ENCODE results near the gene PTPN12.
"Not testable (repeated sequence)": the region's sequence is repeated elsewhere in the genome, so short reads cannot be mapped to it uniquely, and the experiment has no call there.

Gene PTPN12

DNA sequence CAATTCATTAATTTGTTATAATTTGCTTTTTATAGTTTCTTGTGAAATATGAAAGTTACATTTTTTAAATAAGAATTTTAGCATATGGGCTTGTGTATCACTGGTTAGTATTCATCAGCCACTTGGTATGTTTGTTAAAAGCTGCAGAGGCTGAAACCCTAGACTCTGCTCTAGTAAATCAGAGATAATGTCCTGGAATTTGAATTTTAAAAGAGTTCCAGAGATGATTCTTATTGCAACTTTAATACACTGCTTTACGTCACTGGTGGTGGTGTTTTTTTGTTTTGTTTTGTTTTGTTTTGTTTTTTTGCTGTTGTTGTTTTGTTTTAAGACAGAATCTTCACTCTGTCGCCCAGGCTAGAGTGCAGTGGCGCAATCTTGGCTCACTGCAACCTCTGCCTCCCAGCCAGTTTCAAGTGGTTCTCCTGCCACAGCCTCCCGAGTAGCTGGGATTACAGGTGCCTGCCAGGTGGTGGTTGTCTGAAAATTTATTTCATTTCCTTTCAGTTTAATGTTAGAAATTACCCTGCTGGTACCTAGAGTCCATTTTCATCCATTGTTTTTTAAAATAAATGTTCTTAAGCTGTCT lies 43.8 kb downstream of the PTPN12 start:
- no peak for DNase-seq

DNA sequence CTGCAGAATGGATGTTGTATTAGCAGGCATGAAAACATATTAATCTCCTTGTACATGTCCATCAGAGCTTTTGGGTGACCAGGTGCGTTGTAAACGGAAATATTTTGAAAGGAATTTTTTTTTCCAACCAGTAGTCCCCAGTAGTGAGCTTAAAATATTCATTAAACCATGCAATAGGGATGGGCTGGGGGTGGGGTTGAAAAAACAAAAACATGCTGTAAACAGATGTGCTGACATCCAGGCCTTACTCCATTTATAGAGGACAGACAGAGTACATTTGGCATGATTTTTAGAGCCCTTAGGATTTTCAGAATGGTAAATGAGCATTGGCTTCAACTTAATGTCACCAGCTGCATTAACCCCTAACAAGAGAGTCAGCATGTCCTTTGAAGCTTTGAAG lies 50.2 kb downstream of the PTPN12 start:
- DNase-seq, result no peak

DNA sequence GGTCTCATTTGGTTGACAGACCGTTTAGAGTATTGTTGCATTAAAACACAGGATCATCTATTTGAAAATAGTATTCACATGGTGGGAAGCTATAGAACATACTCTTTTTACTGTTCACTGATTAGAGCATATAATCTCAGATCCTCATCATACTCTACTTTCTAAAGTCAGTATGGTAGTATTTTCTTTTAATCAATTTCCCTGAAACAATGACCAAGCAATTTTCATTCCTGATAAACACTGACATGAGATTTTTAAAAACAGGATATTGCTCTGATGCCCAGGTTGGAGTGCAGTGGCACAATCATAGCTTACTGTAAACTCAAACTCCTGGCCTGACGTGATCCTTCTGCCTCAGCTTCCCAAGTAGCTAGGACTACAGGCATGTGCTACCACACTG lies 63.9 kb downstream of the PTPN12 start:
- DNase-seq, result no peak

GRCh38 chr7:77606562-77606961 lies 69.5 kb downstream of the PTPN12 start:
- no peak for DNase-seq

GRCh38 chr7:77619314-77619713 lies 82.2 kb downstream of the PTPN12 start:
- no peak for DNase-seq

DNA sequence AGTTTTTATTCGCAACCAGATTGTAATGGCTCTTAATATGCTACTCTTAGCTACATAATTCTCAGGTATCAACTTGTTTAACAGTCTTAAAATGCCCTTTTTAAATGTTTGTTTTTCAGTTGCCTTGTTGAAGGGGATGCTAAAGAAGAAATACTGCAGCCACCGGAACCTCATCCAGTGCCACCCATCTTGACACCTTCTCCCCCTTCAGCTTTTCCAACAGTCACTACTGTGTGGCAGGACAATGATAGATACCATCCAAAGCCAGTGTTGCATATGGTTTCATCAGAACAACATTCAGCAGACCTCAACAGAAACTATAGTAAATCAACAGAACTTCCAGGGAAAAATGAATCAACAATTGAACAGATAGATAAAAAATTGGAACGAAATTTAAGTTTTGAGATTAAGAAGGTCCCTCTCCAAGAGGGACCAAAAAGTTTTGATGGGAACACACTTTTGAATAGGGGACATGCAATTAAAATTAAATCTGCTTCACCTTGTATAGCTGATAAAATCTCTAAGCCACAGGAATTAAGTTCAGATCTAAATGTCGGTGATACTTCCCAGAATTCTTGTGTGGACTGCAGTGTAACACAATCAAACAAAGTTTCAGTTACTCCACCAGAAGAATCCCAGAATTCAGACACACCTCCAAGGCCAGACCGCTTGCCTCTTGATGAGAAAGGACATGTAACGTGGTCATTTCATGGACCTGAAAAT lies 89.7 kb downstream of the PTPN12 start:
- no peak for DNase-seq

DNA sequence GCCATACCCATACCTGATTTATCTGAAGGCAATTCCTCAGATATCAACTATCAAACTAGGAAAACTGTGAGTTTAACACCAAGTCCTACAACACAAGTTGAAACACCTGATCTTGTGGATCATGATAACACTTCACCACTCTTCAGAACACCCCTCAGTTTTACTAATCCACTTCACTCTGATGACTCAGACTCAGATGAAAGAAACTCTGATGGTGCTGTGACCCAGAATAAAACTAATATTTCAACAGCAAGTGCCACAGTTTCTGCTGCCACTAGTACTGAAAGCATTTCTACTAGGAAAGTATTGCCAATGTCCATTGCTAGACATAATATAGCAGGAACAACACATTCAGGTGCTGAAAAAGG lies 90.2 kb downstream of the PTPN12 start:
- DNase-seq, result peak in 1 of 5 donors; percentile 3

DNA sequence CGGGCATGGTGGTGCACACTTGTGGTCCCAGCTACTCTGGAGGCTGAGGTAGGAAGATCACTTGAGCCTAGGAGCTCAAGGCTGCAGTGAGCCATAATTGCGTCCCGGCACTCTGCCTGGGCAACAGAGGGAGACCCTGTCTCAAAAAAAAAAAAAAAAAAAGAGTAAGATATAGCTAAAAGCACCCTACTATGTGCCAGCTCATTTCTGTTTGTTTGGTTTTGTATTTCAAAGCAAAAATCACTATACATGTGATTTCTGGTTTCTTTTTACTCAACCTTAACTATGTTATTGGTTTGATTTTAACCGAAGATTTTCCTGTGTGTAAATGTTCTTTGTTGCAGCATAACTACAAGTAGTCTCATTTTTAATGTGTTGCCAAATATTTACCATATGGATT lies 92.7 kb downstream of the PTPN12 start:
- no peak for DNase-seq

DNA sequence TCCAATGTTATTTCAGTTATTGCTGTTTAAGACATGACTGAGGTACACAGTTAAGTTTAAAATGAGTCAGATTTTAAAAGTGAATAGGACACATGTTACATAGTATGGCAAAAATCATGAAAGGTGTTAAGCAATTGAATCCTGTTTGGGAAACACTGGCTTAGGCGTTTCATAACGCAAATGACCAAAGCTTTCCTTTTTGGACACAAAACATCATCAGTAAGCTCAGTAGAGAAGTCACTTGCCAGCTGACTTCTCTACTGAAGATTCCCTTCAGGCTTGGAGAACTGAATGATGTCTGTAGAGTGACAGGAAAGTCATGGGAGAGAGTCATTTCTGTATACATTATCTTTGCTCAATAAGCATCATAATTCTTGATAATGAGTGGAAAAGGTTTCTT lies 94.7 kb downstream of the PTPN12 start:
- DNase-seq, result no peak

DNA sequence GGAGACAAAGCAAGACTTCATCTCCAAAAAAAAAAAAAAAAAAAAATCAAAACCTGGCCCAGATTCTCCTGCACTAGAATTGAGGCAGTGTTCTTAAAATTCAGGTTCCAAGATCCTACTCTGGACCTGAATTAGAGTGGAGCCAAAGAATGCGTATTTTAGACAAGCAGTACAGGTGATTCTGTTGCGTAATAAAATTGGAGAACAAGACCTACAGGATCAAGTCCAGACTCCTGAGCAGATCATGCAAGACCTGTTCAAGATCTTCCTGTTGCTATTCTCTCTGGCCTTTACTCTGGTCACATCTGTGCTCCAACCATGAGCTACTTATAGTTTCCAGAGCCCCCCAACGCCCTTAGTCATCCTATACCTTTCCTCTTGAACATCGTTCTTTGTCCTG lies 107.7 kb downstream of the PTPN12 start:
- DNase-seq, result no peak

DNA sequence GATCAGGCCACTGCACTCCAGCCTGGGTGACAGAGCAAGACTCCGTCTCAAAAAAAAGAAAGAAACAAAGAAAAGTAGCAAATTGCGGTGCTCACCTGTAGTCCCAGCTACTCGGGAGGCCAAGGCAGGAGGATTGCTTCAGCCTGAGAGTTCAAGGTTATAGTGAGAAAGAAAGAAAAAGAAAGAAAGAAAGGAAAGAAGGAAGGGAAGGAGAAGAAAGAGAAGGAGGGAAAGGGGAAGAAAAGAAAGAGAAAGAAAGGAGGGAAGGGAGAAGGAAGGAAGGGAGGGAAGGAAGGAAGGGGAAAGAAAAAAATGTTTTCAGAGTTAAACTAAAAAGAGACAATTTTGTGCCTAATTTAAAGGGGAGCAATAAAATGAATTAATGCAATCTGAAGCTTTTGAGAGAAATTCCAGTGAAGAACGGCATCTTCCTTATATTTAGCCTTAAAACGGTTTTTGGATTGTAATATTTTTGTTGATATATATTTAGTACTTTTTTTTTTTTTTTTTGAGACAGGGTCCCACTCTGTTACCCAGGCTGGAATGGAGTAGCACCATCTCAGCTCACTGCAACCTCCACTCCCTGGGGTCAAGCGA lies 111.7 kb downstream of the PTPN12 start:
- no peak for DNase-seq

DNA sequence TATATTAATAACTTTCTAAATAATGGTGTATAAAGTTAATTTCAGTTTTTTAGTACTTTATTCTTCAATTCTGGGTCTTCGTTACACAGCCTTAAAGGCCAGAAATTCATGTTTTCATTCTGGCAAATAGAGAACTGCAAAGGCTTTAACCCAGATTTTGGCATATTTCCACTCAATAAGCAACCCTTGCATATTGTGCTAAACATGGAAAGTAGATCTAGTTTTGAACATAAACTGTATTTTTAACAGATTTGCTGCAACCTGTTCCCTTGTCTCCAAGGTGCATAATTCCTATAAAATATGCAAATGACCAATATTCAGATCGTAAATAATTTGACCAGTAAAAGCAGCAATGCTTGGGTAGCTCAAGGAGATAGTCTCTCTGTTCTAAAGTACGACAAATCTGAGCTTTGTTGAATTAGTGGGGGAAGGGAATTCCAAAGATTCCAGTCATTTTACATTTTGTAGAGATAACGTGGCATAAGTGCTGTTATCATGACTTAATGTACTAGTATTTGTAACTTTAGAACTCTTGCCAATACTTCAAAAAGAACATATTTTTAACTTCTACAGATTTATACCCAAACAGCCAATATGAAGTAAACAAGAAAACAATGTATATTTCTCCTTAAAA lies 112.7 kb downstream of the PTPN12 start:
- no peak for DNase-seq

GRCh38 chr7:77651575-77652162 lies 114.6 kb downstream of the PTPN12 start:
- peak in 3 of 5 donors; percentile 19 to 44 (median 20) for DNase-seq

- not testable (repeated sequence) for DNase-seq
Observed at GRCh38 chr7:77652826-77653225, 115.7 kb downstream of the PTPN12 start.

- DNase-seq, result no peak
Observed at GRCh38 chr7:77653572-77653971, 116.5 kb downstream of the PTPN12 start.

- DNase-seq, result no peak
Observed at GRCh38 chr7:77655356-77655755, 118.3 kb downstream of the PTPN12 start.

GRCh38 chr7:77655836-77656455 lies 118.9 kb downstream of the PTPN12 start:
- no peak for DNase-seq

DNA sequence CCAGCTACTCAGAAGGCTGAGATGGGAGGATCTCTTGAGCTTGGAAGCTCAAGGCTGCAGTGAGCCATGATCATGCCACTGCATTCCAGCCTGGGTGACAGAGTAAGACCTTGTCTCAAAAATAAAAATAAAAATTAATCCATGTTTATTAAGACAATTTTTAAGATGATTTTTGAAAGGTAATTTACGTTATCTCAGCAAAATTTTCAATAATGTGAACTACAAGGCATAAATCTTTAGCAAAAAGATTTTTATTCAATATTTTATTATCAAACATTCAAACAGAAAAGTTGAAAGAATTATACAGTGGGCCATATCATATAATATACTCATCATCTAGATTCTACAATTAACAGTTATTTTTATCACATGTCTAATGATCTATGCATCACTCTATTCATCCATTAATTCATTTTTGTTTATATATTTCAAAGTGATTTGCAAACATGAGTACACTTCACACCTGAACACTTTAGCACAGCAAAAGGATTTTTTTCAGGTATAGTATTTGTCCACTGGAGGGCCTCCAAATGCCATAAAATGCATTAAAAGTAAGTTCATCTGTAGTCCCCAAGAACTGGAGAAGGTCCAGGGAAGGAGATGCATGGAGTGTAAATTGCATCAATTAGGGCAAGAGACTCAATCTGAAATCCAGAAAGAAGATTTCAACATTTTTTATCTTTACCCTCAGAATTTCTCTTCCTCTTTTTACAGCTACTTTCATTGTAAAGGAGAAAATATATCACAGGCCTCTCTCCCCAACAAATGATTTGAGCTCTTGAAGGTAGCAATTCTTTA lies 120.5 kb downstream of the PTPN12 start:
- peak in 1 of 5 donors; percentile 42 for DNase-seq

DNA sequence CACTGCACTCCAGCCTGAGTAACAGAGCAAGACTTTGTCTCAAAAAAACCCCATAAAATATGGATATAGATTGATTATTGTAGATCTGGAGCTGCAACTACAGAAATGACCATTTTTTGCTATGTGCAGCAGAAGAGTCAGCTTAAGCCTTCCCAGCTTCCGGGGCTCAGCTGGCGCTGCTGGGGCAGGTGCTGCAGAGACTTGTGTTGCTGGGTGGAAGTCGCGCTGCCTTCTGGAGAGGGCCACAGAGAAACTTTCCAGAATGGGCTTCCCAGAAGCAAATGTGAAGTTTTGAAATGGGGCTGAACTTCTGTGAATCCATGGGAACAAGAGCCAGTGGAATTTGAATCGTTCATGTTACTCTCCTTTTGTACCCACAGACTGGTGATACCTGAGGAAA lies 121.8 kb downstream of the PTPN12 start:
- DNase-seq, result no peak

- DNase-seq, result no peak
Observed at GRCh38 chr7:77661816-77662215, 124.7 kb downstream of the PTPN12 start.

DNA sequence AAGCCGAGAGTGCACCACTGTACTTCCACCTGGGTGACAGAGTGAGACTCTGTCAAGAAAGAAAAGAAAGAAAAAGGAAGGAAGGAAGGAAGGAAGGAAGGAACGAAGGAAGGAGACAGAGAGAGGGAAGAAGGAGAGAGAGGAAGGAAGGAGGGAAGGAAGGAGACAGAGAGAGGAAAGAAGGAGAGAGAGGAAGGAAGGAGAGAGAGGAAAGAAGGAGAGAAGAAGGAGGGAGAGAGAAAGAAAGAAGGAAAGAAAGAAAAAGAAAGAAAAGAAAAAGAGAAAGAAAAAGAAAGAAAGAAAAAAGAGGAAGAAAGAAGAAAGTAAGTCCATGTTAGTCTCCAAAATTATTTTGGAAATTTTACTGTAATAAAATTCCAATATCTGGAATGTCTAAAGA lies 125.8 kb downstream of the PTPN12 start:
- DNase-seq, result no peak

GRCh38 chr7:77664715-77665114 lies 127.6 kb downstream of the PTPN12 start:
- DNase-seq, result no peak

Data from T-helper 1 cell (primary cell).